MM.1S (cell line): Measurements from ENCODE around the gene POLR1A.

ENCODE experiments used
- CTCF ChIP-seq: fragments of 300-600 bp; sonication (generic); IDR thresholded peaks from 2 replicates; pipeline ENCODE4 v1.5.1; 2016; ENCODE audit warnings: antibody characterized with exemption, low read length, mixed read lengths
- EZH2phosphoT487 ChIP-seq: fragments of 300-600 bp; sonication (generic); IDR thresholded peaks from 2 replicates; pipeline ENCODE4 v1.6.1; 2018; ENCODE audit warnings: antibody characterized with exemption, low read length

DNA sequence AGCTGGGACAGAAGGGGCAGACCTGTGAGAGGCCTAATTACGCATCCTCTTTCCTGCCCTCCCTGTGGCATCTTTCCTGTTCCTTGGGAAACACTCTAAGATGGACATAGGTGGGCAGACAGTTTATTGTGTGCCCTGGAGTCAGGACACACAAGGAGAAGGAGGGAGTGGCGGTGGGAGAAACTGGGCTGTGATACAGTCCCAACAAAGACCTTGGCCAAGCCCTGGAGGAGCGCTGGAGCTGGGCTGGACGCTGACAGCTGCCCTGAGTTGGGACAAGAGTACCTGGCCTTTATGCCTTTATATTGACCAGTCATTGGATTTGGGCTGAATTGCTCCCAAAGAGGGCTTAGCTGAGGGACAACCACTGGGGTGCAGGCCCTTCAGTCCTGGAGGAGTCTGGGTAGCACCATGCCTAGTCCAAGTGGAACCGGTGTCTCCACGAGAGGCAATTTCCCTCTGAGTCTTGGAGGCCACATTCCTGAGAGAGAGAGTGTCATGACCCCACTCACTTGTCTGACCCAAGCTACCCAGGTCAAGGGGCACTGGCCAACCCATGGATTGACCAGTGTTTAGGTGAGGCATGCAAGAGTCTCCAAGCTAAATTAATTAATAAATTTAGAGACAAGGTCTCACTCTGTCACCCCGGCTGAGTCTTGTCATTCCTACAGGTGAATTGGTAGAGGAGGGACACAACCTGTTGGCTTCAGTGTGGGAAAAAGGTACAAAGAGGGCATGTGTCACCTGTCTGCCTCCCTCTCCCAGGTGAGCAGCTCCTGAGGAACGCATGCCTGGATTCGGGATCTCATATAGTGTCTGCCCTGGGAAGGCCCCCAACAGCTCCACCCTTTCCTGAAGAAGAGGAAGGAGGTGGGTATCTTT lies 109.8 kb downstream of the POLR1A start:
- no peak for TF ChIP-seq CTCF
- TF ChIP-seq EZH2phosphoT487: no peak
